ENCODE measurements around the gene EIF1AX.
"Not testable (repeated sequence)": the region's sequence is repeated elsewhere in the genome, so short reads cannot be mapped to it uniquely, and the experiment has no call there.

EIF1AX gene, protein sequence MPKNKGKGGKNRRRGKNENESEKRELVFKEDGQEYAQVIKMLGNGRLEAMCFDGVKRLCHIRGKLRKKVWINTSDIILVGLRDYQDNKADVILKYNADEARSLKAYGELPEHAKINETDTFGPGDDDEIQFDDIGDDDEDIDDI

DNA sequence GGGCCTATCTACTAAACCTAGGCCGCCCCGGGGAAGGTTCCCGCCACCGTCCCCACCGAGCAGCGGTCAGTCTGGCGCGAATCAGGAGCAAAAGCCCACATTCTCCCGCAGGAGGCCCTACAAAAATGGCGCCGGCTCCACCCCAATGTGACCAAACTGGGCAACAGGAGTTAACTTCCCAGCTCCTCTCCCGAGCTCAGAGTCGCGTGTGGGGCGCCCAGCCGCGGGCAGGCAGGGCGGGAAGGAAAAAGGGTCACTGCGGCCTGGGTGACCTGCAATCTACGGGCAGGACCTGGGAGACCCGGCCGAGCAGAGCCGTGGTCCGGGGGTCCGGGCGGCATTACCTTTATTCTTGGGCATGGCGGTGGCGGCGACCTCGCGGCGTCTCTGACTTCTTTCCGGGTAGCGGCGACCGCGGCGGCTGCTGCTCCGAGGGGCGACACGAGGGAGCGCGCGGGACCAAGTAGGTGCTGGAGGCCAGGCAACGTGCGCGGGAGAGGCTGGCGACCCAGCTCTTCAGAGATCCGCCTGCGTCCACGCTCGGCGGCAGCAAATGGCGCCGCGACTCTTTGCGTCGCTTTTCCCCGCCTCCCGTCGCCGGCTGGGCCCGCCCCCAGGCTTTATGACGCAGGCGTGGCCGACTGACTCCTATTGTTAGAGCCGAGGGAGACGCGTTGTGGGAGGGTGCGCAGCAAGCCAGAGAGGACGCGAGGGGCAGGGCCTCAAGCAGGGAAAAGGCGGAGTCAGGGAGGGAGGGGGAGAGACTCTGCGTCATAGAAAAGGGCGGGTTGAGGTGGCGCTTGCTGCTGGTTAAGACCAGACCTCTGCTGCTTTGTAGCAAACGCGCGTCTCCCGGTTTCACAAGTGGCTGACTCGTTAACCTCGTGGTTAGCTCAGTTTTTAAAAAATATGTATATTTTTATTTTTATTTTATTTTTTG is at the start of gene EIF1AX:
Gene EIF1AX (minus strand): TSS at position 558 of the 940 bp plus-strand sequence. CDS start 198 bp downstream, at position 360.
- DNase-seq (ENCODE audit: low read depth), result peak; percentile 97

GRCh38 chrX:20189171-20189570 is 47.5 kb upstream of the EIF1AX start:
- DNase-seq (ENCODE audit: low read depth), result no peak

DNA sequence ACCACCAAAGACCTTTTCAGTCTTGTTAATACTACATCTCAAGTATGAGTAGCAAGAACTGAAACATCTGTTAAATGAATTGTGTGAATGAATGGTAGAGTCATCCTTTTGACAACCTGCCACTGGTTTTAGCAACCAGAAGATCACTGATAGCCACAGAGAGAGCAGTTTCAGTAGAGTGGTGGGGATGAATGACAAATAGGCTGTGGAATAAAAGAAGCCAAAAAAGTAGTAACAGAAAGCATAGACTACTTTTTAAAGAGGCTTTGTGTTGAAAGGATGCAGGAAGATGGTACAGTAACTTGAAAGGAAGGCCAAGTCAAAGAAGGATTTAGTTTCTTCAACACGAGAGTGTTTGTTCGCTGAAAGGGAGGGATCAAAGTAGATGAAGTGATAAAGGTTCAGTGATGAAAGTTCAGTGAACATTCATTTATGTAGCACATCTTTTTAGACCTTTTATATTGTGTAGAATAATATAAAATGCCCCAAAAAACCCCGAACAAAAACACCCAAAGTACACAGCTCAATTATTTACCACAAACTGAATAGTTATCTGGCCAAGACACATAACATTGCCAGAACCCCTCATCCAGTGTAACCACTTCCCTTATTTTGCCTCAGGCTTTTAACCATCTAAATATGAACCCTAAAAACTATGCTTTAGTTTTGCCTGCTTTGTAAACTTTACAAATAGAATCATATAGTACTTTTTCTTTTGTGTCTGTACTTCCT is 40.1 kb upstream of the EIF1AX start:
- no peak for DNase-seq (ENCODE audit: low read depth)

- no peak for DNase-seq (ENCODE audit: low read depth)
Observed at GRCh38 chrX:20177093-20177492, 35.5 kb upstream of the EIF1AX start.

DNA sequence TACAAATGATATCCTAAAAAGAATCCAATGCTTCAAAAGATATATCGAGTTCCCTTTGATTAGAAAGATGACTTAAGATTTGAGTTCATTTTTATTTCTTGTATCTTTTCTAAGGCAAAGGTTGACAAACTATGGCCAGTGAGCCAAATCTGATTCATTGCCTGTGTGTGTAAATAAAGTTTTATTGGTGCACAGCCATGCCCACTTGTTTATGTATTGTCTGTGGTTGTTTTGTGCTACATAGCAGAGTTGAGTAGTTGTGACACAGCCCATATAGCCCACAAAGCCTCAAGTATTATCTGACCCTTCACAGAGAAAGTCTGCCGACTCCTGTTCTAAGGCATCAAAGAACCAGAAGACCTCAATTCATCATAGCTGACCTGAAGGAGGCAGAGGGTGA is 32.2 kb upstream of the EIF1AX start:
- DNase-seq (ENCODE audit: low read depth), result no peak

- no peak for DNase-seq (ENCODE audit: low read depth)
Observed at GRCh38 chrX:20173313-20173712, 31.7 kb upstream of the EIF1AX start.

- DNase-seq (ENCODE audit: low read depth), result no peak
Observed at GRCh38 chrX:20171887-20172286, 30.2 kb upstream of the EIF1AX start.

GRCh38 chrX:20162516-20162915 is 20.9 kb upstream of the EIF1AX start:
- not testable (repeated sequence) for DNase-seq (ENCODE audit: low read depth)

GRCh38 chrX:20159797-20160385 is 18.3 kb upstream of the EIF1AX start:
- no peak for DNase-seq (ENCODE audit: low read depth)

- no peak for DNase-seq (ENCODE audit: low read depth)
Observed at GRCh38 chrX:20151689-20152088, 10.1 kb upstream of the EIF1AX start.

DNA sequence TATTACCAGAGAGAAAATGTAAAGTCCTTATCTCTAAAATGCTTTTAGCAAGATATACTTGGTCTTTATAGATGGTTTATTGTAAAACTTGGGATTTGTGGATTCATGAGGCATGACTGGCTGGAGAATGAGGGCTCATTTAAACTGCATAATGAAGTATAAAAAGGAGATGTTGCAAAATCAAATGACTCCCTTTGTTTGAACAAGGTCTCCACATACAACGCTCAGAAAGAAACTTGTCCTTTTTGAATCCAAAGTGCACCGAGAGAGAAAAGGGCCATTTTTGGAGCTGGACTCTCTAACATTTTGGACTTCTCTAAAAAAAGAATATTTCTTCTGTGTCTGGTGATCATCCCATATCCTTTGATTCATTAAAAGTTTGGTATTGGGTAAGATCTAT is 7.7 kb upstream of the EIF1AX start:
- no peak for DNase-seq (ENCODE audit: low read depth)

- DNase-seq (ENCODE audit: low read depth), result no peak
Observed at GRCh38 chrX:20147561-20147960, 5.9 kb upstream of the EIF1AX start.

GRCh38 chrX:20144491-20144890 is 2.9 kb upstream of the EIF1AX start:
- no peak for DNase-seq (ENCODE audit: low read depth)

GRCh38 chrX:20143561-20143960 is 1.9 kb upstream of the EIF1AX start:
- DNase-seq (ENCODE audit: low read depth), result no peak

DNA sequence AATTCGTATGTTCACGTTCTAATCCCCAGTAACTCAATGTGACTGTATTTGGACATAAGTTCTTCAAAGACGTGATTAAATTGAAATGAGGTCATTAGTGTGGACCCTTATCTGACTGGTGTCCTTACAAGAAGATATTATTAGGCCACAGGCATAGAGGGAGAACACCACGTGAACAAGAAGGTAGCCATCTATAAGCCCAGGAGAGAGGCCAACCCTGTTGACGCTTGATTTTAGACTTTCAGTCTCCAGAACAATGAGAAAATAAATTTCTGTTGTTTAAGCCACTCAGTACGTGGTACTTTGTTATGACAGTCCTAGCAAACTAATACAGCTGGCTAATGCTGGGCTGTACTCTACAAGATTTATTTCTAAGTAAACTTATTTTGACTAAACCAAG is 1.5 kb upstream of the EIF1AX start:
- DNase-seq (ENCODE audit: low read depth), result no peak

- DNase-seq (ENCODE audit: low read depth), result no peak
Observed at GRCh38 chrX:20140420-20140819, 1.2 kb downstream of the EIF1AX start.

DNA sequence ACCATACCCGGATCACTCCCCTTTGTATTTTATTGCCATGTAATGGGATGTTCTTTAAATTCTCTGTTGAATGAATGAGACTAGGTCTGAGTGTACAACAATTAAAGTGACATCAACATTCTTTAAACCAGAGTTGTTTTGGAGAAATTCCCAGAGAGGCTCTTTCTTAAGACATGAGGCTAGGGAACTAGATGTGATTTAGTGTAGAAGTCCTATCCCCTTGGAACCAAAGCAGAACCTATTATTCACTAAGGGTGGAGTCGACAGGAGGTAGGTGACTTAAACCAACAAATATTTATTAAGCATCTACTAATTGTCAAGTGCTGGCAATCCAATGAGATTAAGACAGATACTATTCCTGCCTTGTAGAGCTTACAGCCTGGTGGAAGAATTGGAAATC is 1.7 kb downstream of the EIF1AX start:
- peak; percentile 55 for DNase-seq (ENCODE audit: low read depth)

GRCh38 chrX:20135944-20136343 is 5.7 kb downstream of the EIF1AX start:
- no peak for DNase-seq (ENCODE audit: low read depth)

DNA sequence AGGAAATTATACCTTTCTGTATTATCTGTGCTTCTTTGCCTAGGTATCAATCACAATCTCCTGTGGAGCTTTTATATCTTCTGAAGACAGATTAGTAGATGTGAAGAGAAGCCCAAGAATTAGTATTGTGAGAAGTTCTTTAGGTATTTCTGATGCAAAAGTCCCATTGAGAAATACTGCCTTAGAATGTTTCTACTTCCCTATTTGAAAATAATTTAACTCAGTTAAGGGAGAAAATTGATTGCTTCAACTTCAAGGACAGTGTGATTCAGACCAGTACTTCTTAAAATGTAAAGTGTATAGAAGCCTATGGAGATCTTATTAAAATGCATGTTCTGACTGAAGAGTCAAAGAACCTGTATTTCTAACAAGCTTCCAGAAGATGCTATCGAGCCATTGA is 9.0 kb downstream of the EIF1AX start:
- no peak for DNase-seq (ENCODE audit: low read depth)

DNA sequence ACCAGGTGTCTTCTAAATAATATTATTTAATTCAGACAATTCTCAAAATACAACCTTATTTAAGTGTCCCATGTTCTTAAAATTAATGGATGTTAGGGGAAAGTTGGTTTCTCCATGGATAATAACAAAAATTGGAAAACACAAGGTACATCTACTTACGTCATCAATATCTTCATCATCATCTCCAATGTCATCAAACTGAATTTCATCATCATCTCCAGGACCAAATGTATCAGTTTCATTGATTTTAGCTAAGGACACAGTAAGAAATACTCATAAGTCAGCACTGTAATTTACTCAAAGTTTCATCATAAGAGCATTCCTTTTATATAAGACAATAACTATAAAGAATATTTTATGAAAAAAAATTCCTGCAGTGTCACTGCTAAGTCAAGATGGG is 11.3 kb downstream of the EIF1AX start:
- DNase-seq (ENCODE audit: low read depth), result peak; percentile 21

DNA sequence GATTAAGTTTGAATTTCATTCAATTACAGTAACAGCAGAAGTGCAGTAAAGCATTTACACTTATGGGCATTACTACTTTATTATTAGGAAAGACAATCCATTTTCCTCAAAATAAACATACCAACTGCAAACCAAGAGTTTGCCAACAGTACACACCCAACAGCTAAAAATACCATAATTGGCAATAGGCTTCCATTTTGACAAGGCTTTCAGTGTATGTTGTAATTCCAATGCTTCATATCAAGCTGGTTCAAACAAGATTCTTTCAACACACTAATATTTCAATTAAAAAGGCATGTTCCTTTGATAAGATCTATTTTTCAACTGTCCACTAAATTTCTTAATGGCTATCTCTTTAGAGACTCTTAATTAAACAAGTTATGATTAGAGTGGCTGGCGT is 12.1 kb downstream of the EIF1AX start:
- peak; percentile 30 for DNase-seq (ENCODE audit: low read depth)

GRCh38 chrX:20128670-20129069 is 13.0 kb downstream of the EIF1AX start:
- no peak for DNase-seq (ENCODE audit: low read depth)
